Neuron (in vitro differentiated cells): Measurements from ENCODE around the gene DUSP14.

Source experiments
- H2AFZ ChIP-seq: one replicate; pipeline ENCODE4 v1.6.1; 2013; ENCODE audit warnings: low read depth, mild to moderate bottlenecking, inconsistent platforms, low read length, moderate library complexity
- H3K27me3 ChIP-seq: one replicate; pipeline ENCODE4 v1.6.1; 2013; ENCODE audit warnings: low read length; ENCODE audit not compliant: insufficient read depth
- H3K36me3 ChIP-seq: one replicate; pipeline ENCODE4 v1.6.1; 2013; ENCODE audit warnings: low read length; ENCODE audit not compliant: insufficient read depth
- H3K4me1 ChIP-seq: one replicate; pipeline ENCODE4 v1.6.1; 2013; ENCODE audit warnings: low read length; ENCODE audit not compliant: insufficient read depth
- H3K4me3 ChIP-seq: 2 replicates; pipeline ENCODE4 v1.5.1; 2013; ENCODE audit warnings: mild to moderate bottlenecking, low read length, moderate library complexity
- H3K9me3 ChIP-seq: one replicate; pipeline ENCODE4 v1.6.1; 2013; ENCODE audit warnings: low read length

Gene DUSP14

DNA sequence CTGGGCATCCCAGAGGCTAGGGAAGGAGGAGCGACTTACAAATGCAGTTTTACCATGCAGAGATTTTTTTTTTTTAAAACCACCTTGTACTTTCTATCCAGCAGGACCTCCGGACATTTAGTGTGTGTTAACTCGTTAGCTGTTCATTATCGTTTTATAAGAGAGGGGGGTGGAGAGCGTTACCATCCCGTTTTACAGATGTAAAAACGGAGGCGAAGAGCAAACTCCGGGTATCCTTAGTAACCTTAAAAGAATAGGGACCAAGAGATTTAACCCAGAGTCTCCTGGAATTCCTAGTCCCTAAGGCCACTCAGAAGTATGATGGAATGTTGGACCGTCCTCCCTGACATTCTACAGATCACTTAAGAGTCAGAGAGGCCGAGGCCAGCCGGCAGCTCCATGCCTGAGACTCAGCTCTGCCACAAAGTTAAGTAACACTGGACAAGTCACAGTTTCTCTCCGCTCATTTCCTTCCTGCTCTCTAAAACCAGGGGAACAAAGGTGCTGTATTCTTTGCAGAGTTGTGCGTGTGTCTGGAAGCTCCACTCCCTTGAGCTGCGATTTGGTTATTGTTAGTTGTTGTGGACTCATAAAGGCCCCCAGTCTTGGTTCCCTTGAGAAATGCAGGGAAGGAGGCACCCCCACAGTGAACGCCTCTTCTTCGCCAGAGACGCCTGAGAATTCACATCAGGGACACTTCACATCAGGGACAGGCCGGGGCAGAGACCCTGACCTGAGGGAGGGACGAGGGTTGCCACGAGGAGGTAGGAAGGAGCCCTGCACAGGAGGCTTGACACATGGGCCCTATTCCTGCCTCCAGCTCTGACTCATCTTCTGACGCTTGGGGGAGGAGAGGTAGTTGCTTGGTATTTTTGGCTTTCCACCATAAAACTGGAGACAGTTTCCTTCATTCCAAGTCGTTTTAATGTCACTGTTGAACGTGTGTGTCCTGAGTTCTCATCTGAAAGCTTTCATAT is 1.2 kb downstream of the DUSP14 start:
- no peaks in the 10 kb centered on the region for H3K9me3 ChIP-seq
- peaks cover 41% of the 10 kb centered on the region for H3K4me1 ChIP-seq
- no peaks in the 10 kb centered on the region for H3K36me3 ChIP-seq
- H2AFZ ChIP-seq, result no peak overlapping the region
- no peaks in the 10 kb centered on the region for H3K27me3 ChIP-seq
- H3K4me3 ChIP-seq, result peak overlapping the region; percentile 98

DNA sequence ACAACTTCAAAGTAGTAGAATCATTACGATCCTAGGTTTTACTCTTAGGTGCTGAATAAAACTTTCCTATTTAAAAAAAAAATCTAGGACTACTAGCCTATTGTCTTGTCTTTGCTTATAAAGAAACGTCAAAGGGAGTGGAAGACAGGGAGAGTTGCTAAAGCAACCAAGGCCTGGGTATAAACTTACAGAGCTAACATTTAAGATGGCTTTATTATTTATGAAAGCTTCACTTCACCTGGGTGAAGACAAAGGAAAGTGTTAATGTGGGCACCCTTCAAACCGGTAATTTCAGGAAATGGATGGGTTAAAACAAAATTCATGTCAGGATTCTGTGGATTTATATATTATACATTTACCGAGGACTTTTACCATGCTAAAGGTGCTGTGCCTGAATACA is 2.5 kb downstream of the DUSP14 start:
- H3K27me3 ChIP-seq, result no peaks in the 10 kb centered on the region
- peak overlapping the region; percentile 98 for H3K4me3 ChIP-seq
- no peak overlapping the region for H2AFZ ChIP-seq
- no peaks in the 10 kb centered on the region for H3K9me3 ChIP-seq
- peaks cover 41% of the 10 kb centered on the region for H3K4me1 ChIP-seq
- H3K36me3 ChIP-seq, result no peaks in the 10 kb centered on the region

GRCh38 chr17:37493249-37494027 is 3.7 kb downstream of the DUSP14 start:
- H3K4me3 ChIP-seq, result no peak overlapping the region

GRCh38 chr17:37494401-37494831 is 4.7 kb downstream of the DUSP14 start:
- Histone ChIP-seq H3K36me3 (no peaks in the 10 kb centered on the region), H3K4me3 (no peak overlapping the region), H3K9me3 (no peaks in the 10 kb centered on the region), H2AFZ (no peak overlapping the region), H3K27me3 (no peaks in the 10 kb centered on the region), H3K4me1 (peaks cover 31% of the 10 kb centered on the region)

More at GRCh38 chr17:37493249-37494027, 3.7 kb downstream of the DUSP14 start:
- no peaks in the 10 kb centered on the region for H3K36me3 ChIP-seq
- peaks cover 39% of the 10 kb centered on the region for H3K4me1 ChIP-seq
- H3K9me3 ChIP-seq, result no peaks in the 10 kb centered on the region
- no peaks in the 10 kb centered on the region for H3K27me3 ChIP-seq
- no peak overlapping the region for H2AFZ ChIP-seq

GRCh38 chr17:37494971-37495370 is 5.3 kb downstream of the DUSP14 start:
- Histone ChIP-seq H3K4me1 (peaks cover 31% of the 10 kb centered on the region), H3K9me3 (no peaks in the 10 kb centered on the region), H3K36me3 (no peaks in the 10 kb centered on the region), H3K4me3 (no peak overlapping the region), H3K27me3 (no peaks in the 10 kb centered on the region), H2AFZ (no peak overlapping the region)

DNA sequence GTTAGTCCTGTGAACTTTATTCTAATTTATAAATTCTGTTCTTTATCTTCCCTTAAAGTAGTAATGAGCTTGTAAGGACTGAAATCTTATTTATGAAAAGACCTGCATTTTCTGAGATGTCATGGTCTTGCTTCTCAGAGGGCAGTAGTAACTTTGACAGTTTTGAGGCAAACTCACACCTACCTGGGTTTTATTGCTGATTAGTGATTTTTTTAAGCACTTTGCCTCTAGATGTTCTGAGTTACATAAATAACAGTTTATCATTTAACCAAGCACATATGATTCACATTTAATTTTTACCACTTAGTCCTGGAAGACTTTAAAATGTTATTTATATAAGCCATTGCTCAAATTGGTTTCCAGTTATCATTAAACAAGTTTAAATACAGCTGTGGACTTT is 10.7 kb downstream of the DUSP14 start:
- Histone ChIP-seq H3K4me3 (no peak overlapping the region), H3K9me3 (peaks cover 3% of the 10 kb centered on the region), H2AFZ (no peak overlapping the region), H3K36me3 (no peaks in the 10 kb centered on the region), H3K4me1 (peaks cover under 1% of the 10 kb centered on the region), H3K27me3 (no peaks in the 10 kb centered on the region)

- H2AFZ ChIP-seq, result no peak overlapping the region
- H3K27me3 ChIP-seq, result no peaks in the 10 kb centered on the region
- no peaks in the 10 kb centered on the region for H3K36me3 ChIP-seq
- peaks cover 3% of the 10 kb centered on the region for H3K9me3 ChIP-seq
- H3K4me1 ChIP-seq, result no peaks in the 10 kb centered on the region
- H3K4me3 ChIP-seq, result no peak overlapping the region
Measured at GRCh38 chr17:37502009-37502936, 12.6 kb downstream of the DUSP14 start.

GRCh38 chr17:37503148-37503547 is 13.5 kb downstream of the DUSP14 start:
- H3K4me1 ChIP-seq, result no peaks in the 10 kb centered on the region
- no peaks in the 10 kb centered on the region for H3K36me3 ChIP-seq
- H3K4me3 ChIP-seq, result no peak overlapping the region
- peaks cover 3% of the 10 kb centered on the region for H3K9me3 ChIP-seq
- H2AFZ ChIP-seq, result no peak overlapping the region
- no peaks in the 10 kb centered on the region for H3K27me3 ChIP-seq

DNA sequence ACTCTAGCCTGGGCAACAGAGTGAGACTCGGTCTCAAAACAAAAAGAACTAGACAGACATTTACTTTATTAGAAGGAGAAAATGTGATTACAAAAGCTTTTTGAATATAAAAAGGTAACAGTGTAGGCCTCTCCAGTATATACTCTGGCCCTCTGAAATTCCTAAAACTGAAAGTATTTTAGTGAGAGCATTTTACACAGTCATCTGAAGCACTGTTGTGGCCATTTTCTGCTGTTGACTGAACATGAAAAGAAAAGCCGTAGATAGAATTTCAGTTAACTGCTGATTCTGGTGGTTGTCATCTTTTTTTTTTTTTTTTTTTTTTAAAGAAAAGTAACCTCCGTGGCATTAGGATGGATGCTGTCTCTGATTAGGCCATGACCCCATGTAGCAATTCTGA is 15.6 kb downstream of the DUSP14 start:
- Histone ChIP-seq H3K27me3 (no peaks in the 10 kb centered on the region), H3K4me3 (no peak overlapping the region), H3K9me3 (peaks cover 3% of the 10 kb centered on the region), H3K36me3 (peaks cover 3% of the 10 kb centered on the region), H2AFZ (no peak overlapping the region), H3K4me1 (no peaks in the 10 kb centered on the region)

DNA sequence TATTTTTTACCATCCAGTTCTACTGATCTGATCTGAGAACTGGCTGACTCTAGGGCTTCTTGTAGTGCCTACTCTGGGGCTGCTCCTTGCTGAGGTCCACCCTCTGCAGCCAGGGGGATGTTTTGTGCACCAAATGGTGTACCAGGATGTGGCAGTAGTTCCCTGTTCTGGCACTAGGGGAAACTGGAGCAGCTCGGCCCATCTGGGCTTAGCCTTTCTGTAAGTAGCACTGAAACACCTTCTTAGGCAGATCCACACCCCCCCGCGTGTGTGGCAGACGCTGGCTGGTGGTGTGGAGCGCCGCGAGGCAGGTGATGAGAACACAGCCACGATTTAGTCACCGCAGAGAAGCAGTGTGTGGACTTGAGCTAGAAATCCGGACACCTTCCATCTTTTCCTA is 17.0 kb downstream of the DUSP14 start:
- H3K4me1 ChIP-seq, result no peaks in the 10 kb centered on the region
- no peak overlapping the region for H2AFZ ChIP-seq
- H3K27me3 ChIP-seq, result no peaks in the 10 kb centered on the region
- peaks cover 3% of the 10 kb centered on the region for H3K9me3 ChIP-seq
- peaks cover 6% of the 10 kb centered on the region for H3K36me3 ChIP-seq
- H3K4me3 ChIP-seq, result no peak overlapping the region

- Histone ChIP-seq H3K36me3 (peaks cover 8% of the 10 kb centered on the region), H3K27me3 (no peaks in the 10 kb centered on the region), H3K9me3 (peaks cover 3% of the 10 kb centered on the region), H3K4me3 (no peak overlapping the region), H2AFZ (no peak overlapping the region), H3K4me1 (no peaks in the 10 kb centered on the region)
Measured at GRCh38 chr17:37507111-37507510, 17.4 kb downstream of the DUSP14 start.

DNA sequence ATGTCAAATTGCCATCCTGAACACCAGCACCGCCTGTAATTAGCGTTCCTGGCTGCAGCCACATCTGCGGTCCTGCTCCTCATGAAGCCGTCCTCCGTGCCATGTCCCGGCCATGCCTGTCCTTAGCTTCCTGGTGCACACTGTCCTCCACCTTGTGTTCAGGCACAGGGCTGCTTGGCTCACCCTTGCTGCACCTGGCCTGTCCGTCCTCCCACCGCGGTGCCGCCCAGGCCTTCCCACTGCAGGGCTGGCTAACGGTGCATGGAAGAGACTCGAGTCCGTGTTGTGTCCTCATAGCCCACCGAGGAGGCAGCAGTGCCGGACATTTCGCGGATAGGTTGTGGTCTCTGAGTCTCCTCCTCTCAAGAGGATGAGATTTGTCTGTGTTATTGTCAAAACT is 20.4 kb downstream of the DUSP14 start:
- no peak overlapping the region for H3K4me3 ChIP-seq
- no peaks in the 10 kb centered on the region for H3K27me3 ChIP-seq
- no peak overlapping the region for H2AFZ ChIP-seq
- H3K36me3 ChIP-seq, result peaks cover 31% of the 10 kb centered on the region
- peaks cover 3% of the 10 kb centered on the region for H3K4me1 ChIP-seq
- H3K9me3 ChIP-seq, result no peaks in the 10 kb centered on the region
